Epithelial cell of proximal tubule (primary cell): ENCODE measurements around the gene FHIT. TPM values are rescaled to one million over a fixed set of nuclear protein-coding genes. Genes with fewer than 3 reads are reported as not detected.

Experiments
- DNase-seq: peaks from one replicate; pipeline ENCODE4 v3.0.0-alpha.2; 2011; ENCODE audit warnings: low read depth
- H3K4me3 ChIP-seq: 2 replicates; pipeline ENCODE4 v1.5.1; 2011; ENCODE audit warnings: low read depth, mild to moderate bottlenecking, low read length
- total RNA-seq: library from RNA; depleted of rRNA; stranded (reverse); fragments of >200 nt; gene quantifications from 2 replicates; pipeline ENCODE4 v1.2.3, GENCODE V29; 2015
- TF ChIP-seq, protein P1 (sequence below): conservative IDR thresholded peaks from 2 replicates; pipeline ENCODE4 v1.5.1; 2012; ENCODE audit warnings: low read depth, mild to moderate bottlenecking, low read length

FHIT gene
- total RNA-seq, 1 donor from 2014 or later, result 3.7 TPM

DNA sequence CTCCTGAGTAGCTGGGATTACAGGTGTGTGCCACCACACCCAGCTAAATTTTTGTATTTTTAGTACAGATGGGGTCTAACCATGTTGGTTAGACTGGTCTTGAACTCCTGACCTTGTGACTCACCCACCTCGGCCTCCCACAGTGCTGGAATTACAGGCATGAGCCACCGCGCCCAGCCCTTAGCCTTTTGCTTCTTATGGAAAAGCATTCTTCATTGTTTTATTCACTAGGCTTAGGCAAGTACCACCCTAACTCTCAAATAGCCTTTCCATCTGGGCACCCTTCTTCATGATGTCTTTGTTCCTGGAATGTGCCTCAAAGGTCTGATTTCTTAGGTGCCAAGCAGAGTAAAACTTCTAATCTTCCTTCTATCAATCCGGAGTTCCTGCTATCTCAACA, 641.8 kb downstream of the FHIT start:
- no peak for DNase-seq
- no peak overlapping the region for H3K4me3 ChIP-seq
- TF ChIP-seq, protein P1, sequence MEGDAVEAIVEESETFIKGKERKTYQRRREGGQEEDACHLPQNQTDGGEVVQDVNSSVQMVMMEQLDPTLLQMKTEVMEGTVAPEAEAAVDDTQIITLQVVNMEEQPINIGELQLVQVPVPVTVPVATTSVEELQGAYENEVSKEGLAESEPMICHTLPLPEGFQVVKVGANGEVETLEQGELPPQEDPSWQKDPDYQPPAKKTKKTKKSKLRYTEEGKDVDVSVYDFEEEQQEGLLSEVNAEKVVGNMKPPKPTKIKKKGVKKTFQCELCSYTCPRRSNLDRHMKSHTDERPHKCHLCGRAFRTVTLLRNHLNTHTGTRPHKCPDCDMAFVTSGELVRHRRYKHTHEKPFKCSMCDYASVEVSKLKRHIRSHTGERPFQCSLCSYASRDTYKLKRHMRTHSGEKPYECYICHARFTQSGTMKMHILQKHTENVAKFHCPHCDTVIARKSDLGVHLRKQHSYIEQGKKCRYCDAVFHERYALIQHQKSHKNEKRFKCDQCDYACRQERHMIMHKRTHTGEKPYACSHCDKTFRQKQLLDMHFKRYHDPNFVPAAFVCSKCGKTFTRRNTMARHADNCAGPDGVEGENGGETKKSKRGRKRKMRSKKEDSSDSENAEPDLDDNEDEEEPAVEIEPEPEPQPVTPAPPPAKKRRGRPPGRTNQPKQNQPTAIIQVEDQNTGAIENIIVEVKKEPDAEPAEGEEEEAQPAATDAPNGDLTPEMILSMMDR, result no peak

DNA sequence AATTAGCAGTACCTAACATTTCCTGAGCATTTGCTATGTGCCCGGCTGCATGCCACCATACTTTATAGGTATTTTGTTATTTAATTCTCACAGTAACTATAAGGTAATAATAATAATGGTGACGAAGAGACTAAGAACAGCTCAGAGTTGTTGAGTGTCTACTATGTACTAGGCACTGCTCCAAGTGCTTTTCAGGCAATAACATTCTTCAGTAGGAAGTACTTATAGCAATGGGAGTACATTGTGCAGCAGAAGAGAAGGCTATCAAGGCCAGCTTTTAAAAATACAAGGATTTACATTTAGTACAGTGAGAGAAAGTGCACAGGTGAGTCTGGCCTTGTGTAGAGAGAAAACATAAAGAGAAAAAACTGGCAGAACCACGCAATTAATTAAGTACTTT, 647.4 kb downstream of the FHIT start:
- H3K4me3 ChIP-seq, result no peak overlapping the region
- no peak for DNase-seq
- TF ChIP-seq, protein P1, result no peak

DNA sequence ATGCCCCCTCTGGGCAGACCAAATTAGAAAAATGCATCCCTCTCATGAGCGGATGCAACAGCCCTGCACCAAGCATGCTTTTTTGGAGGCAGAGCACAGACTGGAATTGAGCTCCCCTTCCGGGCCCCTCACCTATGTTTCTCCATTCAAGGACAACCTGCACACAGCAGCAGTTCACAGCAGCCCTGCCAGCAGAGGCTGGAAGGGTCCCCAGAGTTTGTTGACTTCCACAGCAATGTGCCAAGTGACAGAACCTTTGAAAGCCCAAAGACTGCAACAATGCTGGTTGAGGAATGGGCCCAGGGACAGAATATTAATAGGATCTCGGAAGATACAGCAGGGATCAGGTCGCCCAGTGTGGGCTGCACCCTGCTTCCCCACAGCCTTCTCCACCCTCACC, 650.4 kb downstream of the FHIT start:
- TF ChIP-seq, protein P1, result no peak
- H3K4me3 ChIP-seq, result no peak overlapping the region
- DNase-seq, result no peak

DNA sequence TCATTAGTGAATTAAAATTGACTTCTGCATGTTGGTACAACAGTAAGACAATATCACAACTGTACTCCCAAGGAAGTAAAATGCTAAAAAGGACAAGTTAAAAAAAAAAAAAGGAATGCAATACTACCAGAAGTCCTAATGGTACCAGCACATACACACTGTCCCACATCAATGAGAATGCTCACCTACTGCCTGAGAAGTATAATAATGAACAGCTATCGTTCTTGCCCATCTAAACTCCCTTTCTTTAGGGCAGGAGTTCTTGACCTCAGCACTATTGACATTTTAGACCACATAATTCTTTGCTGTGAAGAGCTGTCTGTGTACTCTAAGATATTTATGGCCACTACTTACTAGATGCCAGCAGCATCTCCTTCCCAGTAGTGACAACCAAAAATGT, 651.7 kb downstream of the FHIT start:
- TF ChIP-seq, protein P1, result no peak
- H3K4me3 ChIP-seq, result no peak overlapping the region
- no peak for DNase-seq

DNA sequence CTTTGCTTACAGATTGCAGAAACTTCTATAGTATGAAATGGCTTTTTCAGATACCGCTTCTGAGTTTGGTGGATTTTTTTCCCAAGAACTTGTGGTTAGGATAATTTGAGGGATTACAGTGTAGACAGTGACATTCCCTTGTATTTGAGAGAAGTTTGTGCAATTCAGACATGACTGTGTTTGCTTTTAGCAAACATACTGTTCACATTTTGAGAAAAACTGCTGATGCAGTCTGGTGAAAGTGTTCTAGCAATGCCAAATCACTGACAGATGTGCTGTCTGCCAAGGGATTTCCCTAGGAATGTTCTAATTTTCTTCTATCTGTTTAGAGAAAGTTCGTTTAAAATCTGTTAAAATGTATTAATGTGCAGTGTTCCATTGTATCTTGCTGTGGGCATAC, 652.6 kb downstream of the FHIT start:
- no peak overlapping the region for H3K4me3 ChIP-seq

DNA sequence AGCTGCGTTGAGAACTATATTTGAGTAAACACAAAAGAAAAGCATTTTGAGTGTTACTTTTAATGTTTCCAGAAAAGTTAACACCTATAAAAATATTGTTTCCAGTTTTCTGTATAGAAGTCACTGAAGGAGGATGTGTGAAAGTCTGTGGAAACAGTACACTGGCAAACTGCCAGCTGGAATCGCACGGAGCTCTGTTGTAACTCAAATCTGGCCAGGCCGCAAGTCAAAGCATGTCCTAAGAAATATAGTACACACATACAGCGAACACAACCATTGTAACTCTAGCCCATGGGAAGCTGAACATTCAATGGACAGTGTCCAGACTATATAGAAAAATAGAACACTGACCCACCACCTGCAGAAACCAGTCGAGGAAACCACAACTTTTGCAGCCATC, 657.2 kb downstream of the FHIT start:
- TF ChIP-seq, protein P1, result no peak

More for the DNA sequence above, 652.6 kb downstream of the FHIT start:
- TF ChIP-seq, protein P1, result no peak
- no peak for DNase-seq

DNA sequence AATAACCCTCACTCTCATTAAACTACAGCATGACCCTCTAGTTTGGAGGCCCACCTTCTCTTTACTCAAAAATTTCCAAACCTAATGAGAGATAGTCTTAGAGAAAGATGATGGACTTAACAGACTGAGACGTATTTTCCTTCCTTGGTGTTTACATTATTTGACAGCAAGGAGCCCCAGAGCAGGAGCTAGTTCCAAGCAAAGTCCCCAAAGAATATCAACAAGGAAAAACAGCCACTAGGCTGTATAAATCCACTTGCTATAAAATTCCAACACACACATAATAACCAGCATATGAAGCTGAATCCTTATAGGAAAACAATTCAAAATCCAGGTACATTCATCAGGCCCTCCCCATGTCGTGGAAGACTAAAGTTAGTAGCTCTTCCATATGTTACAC, 660.0 kb downstream of the FHIT start:
- no peak for DNase-seq
- TF ChIP-seq, protein P1, result no peak
- no peak overlapping the region for H3K4me3 ChIP-seq

More for the DNA sequence above, 657.2 kb downstream of the FHIT start:
- H3K4me3 ChIP-seq, result no peak overlapping the region
- DNase-seq, result no peak
